GM19328 (cell line): ENCODE results near the gene CSNK2A1.
"Not testable (repeated sequence)": the region's sequence is repeated elsewhere in the genome, so short reads cannot be mapped to it uniquely, and the experiment has no call there.

Experiments used
- ATAC-seq: cut with Tn5 transposase; IDR thresholded peaks from one replicate; pipeline ENCODE4 v1.9.1; 2021; ENCODE audit warnings: mild to moderate bottlenecking, moderate library complexity; ENCODE audit not compliant: unreplicated experiment

Gene CSNK2A1

DNA sequence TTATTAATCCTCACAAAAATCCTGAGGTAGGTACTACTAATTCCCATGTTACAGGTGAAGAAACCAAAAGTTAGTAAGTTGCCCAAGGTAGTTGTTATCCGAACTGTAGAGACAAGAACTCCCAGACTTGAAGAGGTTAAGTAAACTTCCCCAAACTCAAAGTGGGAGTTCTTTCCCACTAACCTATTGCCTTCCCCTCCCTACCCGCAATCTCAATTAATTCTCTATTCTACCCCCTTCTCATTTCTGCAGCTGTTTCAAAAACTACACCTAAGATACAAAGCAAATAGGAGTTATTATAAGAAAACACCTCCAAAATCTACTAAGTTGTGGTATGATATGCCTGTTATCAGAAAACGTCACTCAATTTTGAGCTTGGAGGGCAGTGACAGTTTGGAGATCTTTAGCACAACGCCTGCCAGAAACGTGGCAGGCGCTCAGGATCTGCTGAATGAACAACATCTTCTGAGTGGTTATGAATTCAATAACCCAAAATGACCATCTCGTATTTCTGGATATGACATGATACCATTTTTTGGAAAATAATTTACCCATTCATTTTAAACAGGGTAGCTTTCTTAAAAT lies 7.1 kb downstream of the CSNK2A1 start:
- no peak for ATAC-seq

DNA sequence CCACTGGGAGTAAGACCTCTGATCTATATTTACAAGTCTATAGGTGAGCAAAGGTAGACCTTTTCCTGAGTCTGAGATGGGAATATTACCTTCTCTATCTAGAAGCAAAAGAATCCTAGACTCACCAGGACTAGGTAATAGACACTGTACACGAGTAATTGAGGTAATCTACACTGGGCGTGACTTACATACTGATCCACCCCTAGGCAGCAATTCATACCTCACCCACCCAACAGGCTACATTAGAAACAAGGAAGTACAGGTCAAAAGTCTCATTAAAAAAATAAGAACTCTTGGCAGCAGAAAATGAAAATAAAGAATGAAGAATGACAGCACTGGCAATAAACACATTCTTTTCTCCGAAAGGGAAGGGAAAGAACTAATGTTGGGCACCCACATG lies 7.6 kb downstream of the CSNK2A1 start:
- no peak for ATAC-seq

DNA sequence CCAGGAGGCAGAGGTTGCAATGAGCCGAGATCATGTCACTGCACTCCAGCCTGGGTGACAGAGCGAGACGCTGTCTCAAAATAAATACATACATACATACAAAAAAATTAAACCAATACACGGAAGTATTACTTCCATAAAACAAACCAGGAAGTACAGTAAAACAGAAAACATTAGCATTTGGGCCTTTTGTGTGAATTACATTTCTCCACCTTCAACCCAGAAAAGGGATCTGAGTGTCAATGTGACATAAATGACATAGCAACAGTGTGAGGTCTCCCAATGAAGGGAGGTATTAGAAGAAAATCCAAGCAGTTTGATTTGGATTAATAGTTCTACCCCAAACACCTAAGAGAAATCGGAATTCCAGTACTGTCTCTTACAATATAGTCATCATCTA lies 10.1 kb downstream of the CSNK2A1 start:
- no peak for ATAC-seq

DNA sequence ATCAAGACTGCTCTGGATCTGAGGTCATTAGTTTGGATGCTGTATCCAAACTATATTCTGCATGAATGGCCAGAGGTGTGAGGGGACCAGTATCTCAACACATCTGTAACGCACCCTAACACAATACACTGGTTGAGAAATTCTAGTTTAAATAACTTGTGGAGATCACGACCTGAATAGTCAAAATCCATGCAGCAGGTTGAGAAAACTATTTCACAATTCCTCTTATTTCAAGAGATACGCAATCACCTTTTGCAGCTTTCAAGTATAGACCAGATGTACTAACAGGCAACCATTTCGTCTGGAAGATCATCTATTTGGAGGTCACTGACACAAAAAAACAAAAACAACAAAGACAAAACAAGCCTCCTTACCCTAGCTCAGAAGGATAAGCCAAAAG lies 11.1 kb downstream of the CSNK2A1 start:
- ATAC-seq = no peak

DNA sequence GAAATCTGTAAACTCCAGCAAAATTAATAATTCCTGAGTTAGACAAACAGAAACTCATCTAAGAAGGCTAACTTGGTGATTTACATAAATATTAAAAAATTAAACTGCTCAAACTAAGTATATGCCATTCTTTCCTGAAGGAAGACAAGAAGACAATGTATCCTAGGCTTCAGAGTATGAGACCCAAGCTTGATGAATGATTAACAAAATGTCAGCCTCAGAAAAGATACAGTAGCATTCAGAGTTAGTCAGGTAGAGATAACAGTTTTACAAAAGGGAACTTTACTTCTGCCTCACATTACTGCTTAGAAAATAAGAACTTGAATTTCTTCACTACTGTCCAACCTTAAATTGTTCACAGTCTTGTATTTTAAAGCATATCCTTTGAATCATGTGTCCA lies 12.0 kb downstream of the CSNK2A1 start:
- ATAC-seq = no peak

DNA sequence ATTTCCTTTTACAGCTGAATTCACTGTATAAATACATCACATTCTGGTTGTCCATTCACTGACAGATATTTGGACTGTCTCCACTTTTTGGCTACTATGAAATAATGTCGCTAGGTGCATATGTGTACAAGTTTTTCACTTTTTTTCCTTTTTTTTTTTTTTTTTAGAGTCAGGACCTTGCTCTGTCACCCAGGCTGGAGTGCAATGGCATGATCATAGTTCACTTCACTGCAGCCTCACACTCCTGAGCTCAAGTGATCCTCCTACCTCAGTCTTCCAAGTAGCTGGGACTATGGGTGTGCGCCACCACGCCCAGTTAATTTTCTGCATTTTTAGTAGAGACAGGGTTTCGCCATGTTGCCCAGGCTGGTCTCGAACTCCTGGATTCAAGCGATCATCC lies 13.3 kb downstream of the CSNK2A1 start:
- ATAC-seq = no peak

DNA sequence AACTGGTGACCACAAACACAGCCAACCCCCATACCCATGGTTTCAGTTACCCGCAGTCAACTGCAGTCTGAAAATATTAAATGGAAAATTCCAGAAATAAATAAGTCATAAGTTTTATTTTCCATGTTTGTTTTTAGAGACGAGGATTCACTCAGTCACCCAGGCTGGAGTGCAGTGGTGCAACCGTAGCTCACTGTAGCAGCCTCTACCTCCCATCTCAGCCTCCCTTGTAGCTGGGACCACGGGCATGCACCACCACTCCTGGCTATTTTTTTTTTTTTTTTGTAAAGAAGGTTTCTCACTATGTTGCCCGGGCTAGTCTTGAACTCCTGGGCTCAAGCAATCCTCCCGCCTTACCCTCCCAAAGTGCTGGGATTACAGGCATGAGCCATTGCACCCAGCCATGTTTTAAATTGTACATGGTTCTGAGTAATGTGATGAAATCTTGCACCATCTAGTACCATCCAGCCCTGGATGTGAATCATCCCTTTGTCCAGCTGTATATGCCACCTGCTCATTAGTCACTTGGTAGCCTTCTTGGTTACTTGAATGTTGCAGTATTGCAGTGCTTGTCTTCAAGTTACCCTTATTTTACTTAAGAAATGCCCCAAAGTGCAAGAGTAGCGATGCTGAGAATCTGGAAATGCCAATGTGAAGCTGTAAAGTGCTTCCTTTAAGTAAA lies 14.5 kb downstream of the CSNK2A1 start:
- no peak for ATAC-seq

DNA sequence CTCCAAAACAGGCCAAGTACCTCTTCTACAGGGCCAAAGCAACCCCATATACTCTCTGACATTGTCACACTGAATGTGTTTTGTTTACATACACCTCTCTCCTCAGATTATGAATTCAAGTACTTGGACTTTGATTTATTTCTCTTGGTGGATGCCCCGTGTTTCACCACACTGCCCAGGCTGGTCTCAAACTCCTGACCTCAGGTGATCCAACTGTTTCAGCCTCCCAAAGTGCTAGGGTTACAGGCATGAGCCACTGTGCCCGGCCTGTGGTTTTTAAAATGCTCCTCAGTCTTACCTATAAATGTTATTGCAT lies 16.1 kb downstream of the CSNK2A1 start:
- no peak for ATAC-seq

DNA sequence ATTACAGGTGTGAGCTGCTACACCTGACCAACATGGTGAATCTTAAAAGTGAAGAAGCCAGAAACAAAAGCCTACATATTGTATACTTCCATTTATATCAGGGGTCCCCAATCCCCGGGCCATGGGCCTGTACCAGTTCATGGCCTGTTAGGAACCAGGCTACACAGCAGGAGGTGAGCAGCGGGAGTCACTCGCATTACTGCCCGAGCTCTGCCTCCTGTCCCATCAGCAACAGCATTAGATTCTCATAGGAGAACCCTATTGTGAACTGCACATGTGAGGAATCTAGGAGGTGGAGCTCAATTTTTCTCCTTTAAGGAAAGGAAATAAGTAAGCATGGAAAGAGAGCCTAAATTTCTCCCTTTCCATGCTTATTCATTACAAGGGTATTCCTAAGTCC lies 21.7 kb downstream of the CSNK2A1 start:
- ATAC-seq = no peak

DNA sequence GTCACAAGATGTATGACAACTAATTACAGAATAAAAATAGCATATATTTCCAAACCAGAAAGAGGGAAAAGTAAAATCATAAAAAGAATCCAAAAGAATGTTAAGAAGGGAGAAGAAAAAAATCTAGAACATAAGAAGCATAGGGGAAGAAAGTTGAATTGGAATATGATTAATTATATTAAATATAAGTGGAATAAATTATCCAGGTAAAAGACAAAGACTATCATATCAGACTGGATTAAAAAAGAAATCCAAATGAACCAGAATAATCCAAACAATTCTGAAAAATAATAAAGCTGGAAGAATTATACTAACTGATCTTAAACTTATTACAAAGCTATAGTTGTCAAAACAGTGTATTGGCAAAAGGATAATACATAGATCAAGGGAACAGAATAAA lies 23.6 kb downstream of the CSNK2A1 start:
- ATAC-seq = no peak

DNA sequence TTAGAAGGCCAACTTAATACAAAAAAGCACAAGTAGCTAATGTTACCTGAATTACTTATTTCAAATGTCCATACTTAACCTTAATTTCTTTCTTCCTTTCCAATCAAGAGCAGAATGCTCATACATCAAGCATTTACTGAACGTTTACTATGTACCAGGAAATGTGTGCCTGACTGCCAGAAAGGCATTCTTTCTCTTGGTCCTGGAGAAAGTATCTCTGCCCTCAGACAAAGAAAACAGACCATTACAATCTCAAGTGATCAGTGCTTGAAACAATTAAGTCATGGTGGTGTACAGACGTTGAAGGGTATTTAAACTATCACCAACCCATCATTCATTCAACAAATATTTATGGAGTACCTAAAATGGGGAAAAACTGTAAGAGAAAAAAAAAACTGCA lies 26.4 kb downstream of the CSNK2A1 start:
- ATAC-seq = no peak

DNA sequence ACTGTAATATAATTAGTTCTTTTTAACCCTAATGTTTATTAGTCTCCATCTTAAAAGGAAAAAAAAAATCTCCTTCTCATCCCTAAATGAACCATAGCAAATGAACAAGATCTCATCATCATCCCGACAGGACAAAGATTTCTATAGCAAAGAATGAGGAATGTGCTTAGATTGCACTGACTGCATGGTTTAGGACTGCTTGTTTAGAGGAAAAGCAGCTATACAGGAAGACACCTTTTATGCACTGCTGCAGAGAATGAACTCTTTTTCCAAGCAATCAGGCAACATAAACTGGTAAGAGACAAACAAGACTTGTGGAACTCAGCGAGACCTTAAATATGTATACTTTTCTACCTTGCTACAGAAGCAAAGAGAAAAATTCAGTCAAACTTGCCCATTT lies 26.8 kb downstream of the CSNK2A1 start:
- ATAC-seq = no peak

DNA sequence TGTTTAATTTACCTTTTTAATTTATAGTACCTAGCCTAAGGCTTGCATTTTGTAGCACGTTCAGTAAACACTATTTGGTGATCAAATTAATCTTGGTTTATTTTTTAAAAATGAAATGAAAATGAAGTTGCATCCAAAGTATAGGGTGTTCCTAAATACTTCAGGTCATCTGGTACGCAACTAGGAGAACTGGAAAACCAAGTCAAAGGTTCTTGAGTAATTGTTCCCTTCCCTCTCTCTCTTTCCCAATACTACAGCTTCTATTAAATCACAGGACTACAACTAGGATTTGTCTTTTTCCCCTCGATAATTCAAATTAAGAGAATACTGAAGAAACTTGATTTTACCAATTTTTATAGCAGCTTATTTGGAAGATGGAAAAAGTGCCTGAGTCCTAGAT lies 27.9 kb downstream of the CSNK2A1 start:
- no peak for ATAC-seq

DNA sequence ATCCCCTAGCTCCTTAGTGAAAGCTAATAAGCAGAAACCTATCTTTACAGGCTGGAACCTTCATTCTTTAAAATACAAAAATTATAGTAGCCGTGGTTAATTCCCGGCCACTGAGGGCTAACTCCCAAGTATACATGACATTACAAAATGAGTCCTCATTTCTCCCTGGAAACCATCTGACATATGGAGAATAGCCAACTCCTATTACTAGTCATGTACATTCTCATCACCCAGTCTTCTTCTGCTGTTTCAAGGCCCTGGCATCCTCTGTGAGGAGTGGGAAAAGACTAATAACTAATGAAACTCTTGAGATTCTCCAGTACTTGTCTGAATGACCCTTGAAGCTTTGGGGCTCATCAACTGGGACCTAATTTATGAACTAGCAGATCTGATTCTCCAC lies 30.2 kb downstream of the CSNK2A1 start:
- no peak for ATAC-seq

DNA sequence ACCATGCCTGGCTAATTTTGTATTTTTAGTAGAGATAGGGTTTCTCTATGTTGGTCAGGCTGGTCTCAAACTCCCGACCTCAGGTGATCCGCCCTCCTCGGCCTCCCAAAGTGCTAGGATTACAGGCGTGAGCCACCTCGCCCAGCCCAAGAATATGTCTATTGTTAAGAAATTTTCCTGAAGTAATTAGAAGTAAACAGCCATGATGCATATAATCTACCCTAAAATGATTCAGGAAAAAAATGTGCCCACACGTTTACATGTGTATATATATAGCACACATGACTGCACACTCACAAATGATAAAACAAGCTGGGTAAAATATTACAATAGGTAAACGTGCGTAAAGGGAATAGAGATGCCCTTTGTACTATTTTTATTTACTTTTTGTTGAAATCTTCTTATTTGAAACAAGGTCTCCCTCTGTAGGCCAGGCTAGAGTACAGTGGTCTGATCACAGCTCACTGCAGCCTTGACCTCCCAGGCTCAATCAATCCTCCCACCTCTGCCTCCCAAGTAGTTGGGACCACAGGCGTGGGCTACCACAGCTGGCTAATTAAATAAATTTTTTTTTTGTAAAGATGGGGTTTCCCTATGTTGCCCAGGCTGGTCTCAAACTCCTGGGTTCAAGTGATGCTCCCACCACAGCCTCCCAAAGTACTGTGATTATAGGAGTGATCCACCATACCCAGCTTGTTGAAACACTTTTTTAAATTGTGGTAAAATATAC lies 33.1 kb downstream of the CSNK2A1 start:
- not testable (repeated sequence) for ATAC-seq

DNA sequence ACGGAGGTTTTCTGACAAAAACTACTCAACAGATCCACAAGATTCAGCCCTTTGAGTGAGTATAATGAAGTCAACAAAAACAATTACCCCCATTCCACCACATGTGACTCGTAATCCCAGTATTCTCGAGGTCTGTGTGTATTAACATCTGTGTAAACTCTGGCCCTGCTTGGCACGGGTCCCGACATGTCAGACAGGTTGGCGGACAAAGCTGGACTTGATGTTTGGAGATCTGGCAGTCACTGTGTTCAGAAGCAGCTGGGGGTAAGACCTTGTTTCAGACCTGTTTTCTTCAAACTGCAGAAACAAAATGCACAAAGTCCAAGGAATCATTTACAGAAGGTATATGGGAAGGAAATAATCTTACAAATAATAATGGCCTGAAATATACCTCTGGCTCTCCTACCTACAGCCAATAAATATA lies 35.2 kb downstream of the CSNK2A1 start:
- ATAC-seq = not testable (repeated sequence)

DNA sequence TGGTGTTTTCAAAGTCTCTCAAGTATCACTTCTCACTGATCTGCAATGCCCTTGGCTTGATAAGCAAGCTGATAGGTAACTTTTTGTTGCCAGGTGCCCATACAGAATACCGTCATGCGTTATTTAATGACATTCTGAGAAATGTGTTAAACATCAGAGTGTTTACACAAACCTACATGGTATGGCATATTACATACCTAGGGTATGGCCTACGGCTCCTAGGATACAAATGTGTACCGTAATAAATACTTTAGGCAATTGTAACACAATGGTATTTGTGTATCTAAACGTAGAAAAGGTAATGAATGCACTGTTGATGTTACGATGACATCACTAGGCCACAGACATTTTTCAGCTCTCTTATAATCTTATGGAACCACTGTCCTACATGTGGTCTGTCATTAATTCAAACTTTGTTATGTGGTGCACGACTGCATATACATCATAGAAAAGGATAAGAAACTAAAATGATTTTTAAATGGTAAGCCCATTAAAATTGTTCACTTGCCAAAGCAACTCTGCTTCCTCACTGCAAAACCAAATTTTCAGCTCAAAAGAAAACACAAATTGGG lies 35.7 kb downstream of the CSNK2A1 start:
- ATAC-seq = no peak

DNA sequence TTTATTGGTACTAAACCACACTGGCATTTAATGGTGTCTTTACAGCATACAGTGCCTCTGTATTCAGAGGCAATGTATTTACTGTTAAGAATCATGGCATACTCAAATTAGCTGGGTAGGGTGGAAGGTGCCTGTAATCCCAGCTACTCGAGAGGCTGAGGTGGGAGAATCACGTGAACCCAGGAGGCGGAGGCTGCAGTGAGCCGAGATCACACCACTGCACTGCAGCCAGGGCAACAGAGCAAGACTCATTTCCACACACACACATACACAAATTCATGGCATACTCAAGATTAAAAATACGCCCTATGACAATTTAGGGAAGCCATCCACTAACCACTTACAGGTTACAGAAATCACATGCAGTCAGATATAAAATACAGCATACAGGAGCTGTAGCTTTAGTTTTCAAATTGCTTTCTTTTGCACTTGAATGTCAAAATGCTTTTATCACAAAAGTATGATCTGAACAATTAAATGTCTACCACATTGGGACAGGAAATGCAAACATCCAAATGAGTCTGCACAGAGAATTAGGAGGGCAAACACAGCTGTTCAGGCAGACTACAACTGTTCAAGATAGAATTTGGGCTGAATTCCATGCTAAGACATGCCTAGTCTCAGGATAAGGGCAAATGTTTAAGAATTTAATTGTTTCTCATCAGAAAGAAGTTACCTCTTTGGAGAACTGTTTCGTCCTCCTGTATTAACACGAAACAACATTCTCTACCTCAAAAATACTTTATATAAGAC lies 36.4 kb downstream of the CSNK2A1 start:
- no peak for ATAC-seq

DNA sequence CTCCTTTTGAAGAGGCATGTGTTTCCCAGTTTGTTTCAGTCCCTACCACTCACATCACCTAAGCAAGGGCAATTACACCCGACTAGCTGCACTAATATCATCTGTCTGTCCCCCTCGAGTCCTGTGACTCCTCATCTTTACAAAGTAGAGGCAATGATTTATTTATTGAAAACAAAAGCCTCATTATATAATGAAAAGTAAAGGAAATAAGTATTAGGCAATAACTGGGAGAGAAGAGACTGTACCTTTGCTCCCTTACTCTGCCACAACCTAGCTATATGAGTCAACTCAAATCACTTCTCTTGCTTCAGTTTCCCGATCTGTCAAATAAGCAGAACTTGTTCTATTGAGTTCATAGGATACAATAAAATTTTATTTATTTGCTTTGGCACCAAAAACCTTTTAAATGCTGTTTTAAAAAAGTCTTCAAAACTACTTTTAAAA lies 38.9 kb downstream of the CSNK2A1 start:
- ATAC-seq = no peak

DNA sequence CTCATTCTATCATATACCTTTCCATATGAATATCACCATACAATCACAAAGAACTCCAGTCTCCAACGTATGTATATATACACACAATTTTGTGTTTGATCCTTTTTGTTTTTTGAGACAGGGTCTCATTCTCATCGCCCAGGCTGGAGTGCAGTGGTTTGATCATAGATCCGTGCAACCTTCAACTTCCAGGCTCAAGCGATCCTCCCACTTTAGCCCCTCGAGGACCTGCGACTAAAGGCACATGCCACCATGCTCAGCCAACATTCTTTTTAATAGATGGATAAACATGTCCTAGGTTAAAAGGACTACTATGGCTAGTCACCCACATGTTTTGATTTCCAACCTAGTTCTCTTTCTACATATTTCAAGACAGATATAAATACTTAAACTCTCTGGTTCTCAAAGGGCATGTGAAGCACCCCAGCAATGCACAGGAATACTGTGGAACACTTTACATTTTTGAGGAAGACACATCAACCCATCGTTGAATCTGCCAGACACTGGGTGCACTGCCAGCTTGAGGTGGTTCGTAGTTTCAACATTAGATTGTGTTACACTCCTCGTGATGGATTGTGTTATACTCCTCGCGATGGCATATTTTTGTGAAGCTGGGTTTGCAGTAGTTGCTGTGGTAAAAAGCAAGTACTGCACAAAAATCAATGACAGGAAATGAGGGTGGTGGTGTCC lies 40.4 kb downstream of the CSNK2A1 start:
- no peak for ATAC-seq

DNA sequence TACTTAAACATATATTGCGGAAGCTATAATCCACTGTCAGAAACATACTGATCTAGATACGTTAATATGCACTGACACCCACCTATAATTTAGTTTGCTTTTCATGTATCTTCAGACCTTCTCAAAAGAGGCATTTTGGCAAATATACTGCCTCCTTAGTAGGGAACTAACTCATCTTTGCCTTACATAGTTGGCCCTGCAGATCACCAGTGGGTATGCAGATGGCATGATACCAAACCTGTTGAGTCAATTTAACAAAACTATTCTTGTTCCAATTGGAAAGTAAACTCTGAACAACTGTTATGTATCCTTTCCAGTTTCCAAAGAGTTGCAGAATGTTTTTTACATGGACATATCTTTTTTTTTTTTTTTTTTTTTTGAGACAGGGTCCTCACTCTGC lies 45.6 kb downstream of the CSNK2A1 start:
- ATAC-seq = no peak
